Type B pancreatic cell (in vitro differentiated cells): ENCODE results near the gene LPGAT1. TPM values are rescaled to one million over a fixed set of nuclear protein-coding genes. Genes with fewer than 3 reads are reported as not detected.

Source experiments
- DNase-seq: peaks from one replicate; pipeline ENCODE4 v3.0.0; 2021; ENCODE audit warnings: mixed read lengths; ENCODE audit not compliant: unreplicated experiment; ENCODE audit errors: extremely low spot score
- H3K27ac Mint-ChIP-seq: 2 replicates; pipeline ENCODE4 v1.8.0; 2021; ENCODE audit warnings: mild to moderate bottlenecking, mixed read lengths
- H3K27me3 Mint-ChIP-seq: 2 replicates; pipeline ENCODE4 v1.8.0; 2021; ENCODE audit warnings: mixed read lengths
- H3K36me3 Mint-ChIP-seq: 2 replicates; pipeline ENCODE4 v1.8.0; 2021; ENCODE audit warnings: mixed read lengths
- H3K4me1 Mint-ChIP-seq: one replicate; pipeline ENCODE4 v1.8.0; 2021; ENCODE audit warnings: mixed read lengths; ENCODE audit not compliant: unreplicated experiment
- H3K4me3 Mint-ChIP-seq: 2 replicates; pipeline ENCODE4 v1.8.0; 2021; ENCODE audit warnings: mild to moderate bottlenecking, mixed read lengths
- H3K9me3 Mint-ChIP-seq: 2 replicates; pipeline ENCODE4 v1.8.0; 2021; ENCODE audit warnings: mixed read lengths
- total RNA-seq: library from RNA; stranded (reverse); gene quantifications from 2 replicates; pipeline ENCODE4 v1.2.1, GENCODE V29; 2021; ENCODE audit warnings: low replicate concordance
- TF ChIP-seq, protein P1 (sequence below): fragments of 200-600 bp; sonication (generic); conservative IDR thresholded peaks from 2 replicates; pipeline ENCODE4 v1.5.0; 2021; ENCODE audit warnings: antibody characterized with exemption, mild to moderate bottlenecking

The LPGAT1 gene
- total RNA-seq, 1 donor from 2014 or later: 31.3 TPM

DNA sequence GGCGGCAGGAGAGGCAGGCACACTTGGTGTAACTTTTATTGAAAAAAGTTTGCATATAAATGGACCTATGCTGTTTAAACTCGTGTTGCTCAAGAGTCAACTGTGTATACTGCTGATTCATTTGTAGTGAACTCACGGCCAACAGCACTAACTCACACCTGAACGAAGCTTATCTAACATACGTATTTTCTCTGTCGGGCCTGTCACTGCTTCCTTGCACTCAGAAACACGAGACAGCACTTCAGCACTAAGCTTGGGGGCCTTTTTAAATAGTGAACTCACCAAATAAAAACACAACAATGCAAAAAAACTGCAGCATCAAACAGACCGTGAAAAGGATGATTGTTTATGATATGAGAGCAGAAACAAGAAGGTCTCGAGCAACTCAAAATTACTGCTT lies 96.2 kb downstream of the LPGAT1 start:
- H3K27me3 Mint-ChIP-seq: no peaks in the 10 kb centered on the region
- peaks cover 7% of the 10 kb centered on the region for H3K9me3 Mint-ChIP-seq
- H3K36me3 Mint-ChIP-seq: no peaks in the 10 kb centered on the region
- H3K4me3 Mint-ChIP-seq: no peak overlapping the region
- TF ChIP-seq, protein P1, sequence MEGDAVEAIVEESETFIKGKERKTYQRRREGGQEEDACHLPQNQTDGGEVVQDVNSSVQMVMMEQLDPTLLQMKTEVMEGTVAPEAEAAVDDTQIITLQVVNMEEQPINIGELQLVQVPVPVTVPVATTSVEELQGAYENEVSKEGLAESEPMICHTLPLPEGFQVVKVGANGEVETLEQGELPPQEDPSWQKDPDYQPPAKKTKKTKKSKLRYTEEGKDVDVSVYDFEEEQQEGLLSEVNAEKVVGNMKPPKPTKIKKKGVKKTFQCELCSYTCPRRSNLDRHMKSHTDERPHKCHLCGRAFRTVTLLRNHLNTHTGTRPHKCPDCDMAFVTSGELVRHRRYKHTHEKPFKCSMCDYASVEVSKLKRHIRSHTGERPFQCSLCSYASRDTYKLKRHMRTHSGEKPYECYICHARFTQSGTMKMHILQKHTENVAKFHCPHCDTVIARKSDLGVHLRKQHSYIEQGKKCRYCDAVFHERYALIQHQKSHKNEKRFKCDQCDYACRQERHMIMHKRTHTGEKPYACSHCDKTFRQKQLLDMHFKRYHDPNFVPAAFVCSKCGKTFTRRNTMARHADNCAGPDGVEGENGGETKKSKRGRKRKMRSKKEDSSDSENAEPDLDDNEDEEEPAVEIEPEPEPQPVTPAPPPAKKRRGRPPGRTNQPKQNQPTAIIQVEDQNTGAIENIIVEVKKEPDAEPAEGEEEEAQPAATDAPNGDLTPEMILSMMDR: no peak
- DNase-seq: no peak
- H3K27ac Mint-ChIP-seq: no peak overlapping the region
- peaks cover 36% of the 10 kb centered on the region for H3K4me1 Mint-ChIP-seq

DNA sequence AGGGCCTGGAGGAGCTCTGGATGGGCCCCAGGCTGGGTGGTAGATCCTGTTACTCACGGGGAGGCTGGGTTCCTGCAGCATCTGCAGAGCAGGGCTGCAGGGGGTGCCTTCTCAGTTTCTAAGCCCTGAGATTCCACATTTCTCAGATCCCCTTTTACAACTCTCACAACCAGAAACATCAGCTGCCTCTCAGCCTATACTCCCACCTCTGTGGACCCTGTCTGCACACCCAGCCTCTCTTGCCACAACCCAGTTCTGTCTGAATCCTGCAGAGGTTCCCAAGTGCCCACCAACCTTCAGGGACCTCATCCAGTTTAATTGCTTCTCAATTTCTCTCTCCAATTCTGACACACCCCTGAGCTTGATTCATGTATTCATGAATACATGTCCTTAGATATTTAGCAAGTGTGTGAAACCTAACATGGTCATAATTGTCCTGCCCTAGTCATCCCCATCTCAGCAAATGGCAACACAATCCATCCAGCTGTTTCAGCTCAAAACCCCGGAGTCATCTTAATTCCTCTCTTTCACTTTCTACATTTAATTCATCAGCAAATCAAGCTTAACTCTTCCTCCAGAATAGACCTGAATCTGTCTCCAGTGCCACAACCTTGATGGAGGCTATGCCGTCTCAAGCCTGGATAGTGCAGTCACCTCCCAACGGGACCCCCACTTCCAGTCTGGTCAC lies 98.1 kb downstream of the LPGAT1 start:
- DNase-seq: no peak
- no peaks in the 10 kb centered on the region for H3K27me3 Mint-ChIP-seq
- H3K4me1 Mint-ChIP-seq: peaks cover 26% of the 10 kb centered on the region
- no peaks in the 10 kb centered on the region for H3K36me3 Mint-ChIP-seq
- TF ChIP-seq, protein P1: no peak
- peaks cover 7% of the 10 kb centered on the region for H3K9me3 Mint-ChIP-seq
- H3K27ac Mint-ChIP-seq: no peak overlapping the region
- H3K4me3 Mint-ChIP-seq: no peak overlapping the region

DNA sequence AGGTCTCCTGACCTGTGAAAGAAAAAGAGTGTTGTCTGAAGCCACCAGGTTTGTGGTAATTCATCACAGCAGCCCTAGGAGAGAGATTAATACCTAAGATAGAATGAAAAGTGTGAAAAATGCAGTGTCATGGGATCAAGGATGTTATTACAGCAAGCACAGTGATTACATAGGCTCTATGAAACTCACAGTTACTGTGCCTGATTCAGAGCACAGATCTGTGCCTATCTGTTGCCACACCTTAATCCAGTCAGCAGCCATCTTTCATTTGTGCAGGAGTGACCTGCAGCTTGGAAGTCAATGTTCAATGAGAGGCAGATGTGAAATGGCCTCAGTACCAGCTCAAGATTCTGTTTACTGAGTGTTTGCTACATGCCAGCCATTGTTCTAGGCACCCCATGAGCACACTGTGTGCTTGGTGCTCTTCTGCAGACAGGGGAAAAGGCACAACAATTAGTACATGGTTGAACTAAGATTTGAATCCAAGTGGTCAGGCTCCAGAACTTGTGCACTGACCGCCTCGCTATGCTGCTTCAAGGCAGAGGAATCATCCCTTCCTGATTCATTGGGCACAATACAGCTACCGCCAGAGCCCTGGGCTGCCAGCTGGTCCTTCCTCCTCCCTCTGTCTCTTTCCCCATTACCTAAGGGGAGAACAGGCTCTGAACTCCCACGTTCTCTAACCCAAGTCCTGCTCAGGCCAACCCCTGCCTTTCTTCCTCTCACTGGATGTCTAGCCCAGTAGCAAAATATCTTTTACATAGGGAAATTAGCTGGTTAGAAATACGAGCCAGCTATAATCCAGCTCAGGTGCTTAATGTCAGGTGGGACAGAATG lies 98.9 kb downstream of the LPGAT1 start:
- TF ChIP-seq, protein P1: no peak
- Mint-ChIP-seq H3K4me1 (peaks cover 23% of the 10 kb centered on the region), H3K27ac (no peak overlapping the region), H3K9me3 (peaks cover 7% of the 10 kb centered on the region), H3K27me3 (no peaks in the 10 kb centered on the region), H3K36me3 (no peaks in the 10 kb centered on the region), H3K4me3 (no peak overlapping the region)
- no peak for DNase-seq

DNA sequence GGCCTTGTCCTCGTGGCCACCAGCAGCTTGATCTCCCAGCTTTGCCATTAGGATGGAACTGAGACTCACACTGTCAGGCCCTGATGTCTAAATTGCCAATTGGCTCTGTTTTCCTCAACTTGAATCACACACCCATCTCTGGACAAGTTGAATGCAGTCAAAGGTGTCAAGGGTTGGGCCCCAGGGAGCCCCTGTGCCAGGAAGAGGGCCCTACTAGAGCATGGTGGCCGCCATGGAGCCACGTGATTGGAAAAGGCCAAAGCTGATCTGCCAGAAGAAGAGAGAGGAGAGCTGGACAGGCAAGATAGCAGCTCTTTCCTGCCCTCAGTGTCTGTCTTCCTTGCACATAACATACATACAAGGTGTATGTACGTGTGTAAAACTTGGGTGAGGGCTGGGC lies 100.2 kb downstream of the LPGAT1 start:
- no peaks in the 10 kb centered on the region for H3K36me3 Mint-ChIP-seq
- TF ChIP-seq, protein P1: no peak
- no peak for DNase-seq

DNA sequence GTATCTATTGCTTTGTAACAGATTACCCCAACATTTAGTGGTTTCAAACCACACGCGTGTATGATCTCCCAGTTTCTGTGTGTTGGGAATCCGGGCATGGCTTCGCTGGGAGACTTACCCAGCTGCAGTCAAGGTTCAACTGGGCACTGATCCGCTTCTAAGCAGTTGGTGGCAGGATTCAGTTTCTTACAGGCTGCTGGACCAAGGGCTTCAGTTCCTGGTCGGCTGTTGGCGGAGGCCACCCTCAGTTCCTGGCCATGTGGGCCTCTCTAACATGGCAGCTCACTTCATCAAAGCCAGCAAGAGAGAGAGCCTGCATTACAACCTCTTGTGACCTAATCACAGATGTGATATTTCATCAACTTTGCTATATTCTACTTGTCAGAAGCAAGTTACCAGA lies 101.3 kb downstream of the LPGAT1 start:
- TF ChIP-seq, protein P1: no peak
- Mint-ChIP-seq H3K4me3 (no peak overlapping the region), H3K27ac (no peak overlapping the region), H3K4me1 (peaks cover 3% of the 10 kb centered on the region), H3K27me3 (no peaks in the 10 kb centered on the region), H3K9me3 (no peaks in the 10 kb centered on the region), H3K36me3 (no peaks in the 10 kb centered on the region)
- no peak for DNase-seq

More for the DNA sequence above, 100.2 kb downstream of the LPGAT1 start:
- Mint-ChIP-seq H3K9me3 (peaks cover 2% of the 10 kb centered on the region), H3K27ac (no peak overlapping the region), H3K27me3 (no peaks in the 10 kb centered on the region), H3K4me1 (peaks cover 14% of the 10 kb centered on the region), H3K4me3 (no peak overlapping the region)
